Activated naive CD4-positive, alpha-beta T cell treated with anti-CD3 and anti-CD28 coated beads, Interleukin-2, amount 50 U/mL, for 24 hours (primary cell): ENCODE data around the gene B3GALT4.

Experiments used
- H3K27ac Mint-ChIP-seq: one replicate; pipeline ENCODE4 v1.8.0; 2021; ENCODE audit warnings: mild to moderate bottlenecking, mixed read lengths
- H3K27me3 Mint-ChIP-seq: one replicate; pipeline ENCODE4 v1.8.0; 2021; ENCODE audit warnings: mixed read lengths
- H3K36me3 Mint-ChIP-seq: one replicate; pipeline ENCODE4 v1.8.0; 2021; ENCODE audit warnings: mixed read lengths
- H3K4me1 Mint-ChIP-seq: one replicate; pipeline ENCODE4 v1.8.0; 2021; ENCODE audit warnings: mixed read lengths
- H3K4me3 Mint-ChIP-seq: one replicate; pipeline ENCODE4 v1.8.0; 2021; ENCODE audit warnings: mild to moderate bottlenecking, mixed read lengths
- H3K9me3 Mint-ChIP-seq: one replicate; pipeline ENCODE4 v1.8.0; 2021; ENCODE audit warnings: mixed read lengths

B3GALT4 gene

GRCh38 chr6:33296797-33297405 is 20.0 kb downstream of the B3GALT4 start:
- peaks cover 10% of the 10 kb centered on the region for H3K36me3 Mint-ChIP-seq
- peak overlapping the region; percentile 56 for H3K27ac Mint-ChIP-seq
- H3K4me3 Mint-ChIP-seq: peak overlapping the region; percentile 68
- H3K4me1 Mint-ChIP-seq: peaks cover 27% of the 10 kb centered on the region
- H3K27me3 Mint-ChIP-seq: no peaks in the 10 kb centered on the region
- no peaks in the 10 kb centered on the region for H3K9me3 Mint-ChIP-seq

- Mint-ChIP-seq H3K27me3 (no peaks in the 10 kb centered on the region), H3K27ac (peak overlapping the region; percentile 30), H3K36me3 (peaks cover 10% of the 10 kb centered on the region), H3K9me3 (no peaks in the 10 kb centered on the region), H3K4me3 (peak overlapping the region; percentile 33), H3K4me1 (peaks cover 27% of the 10 kb centered on the region)
Measured at GRCh38 chr6:33297406-33297955, 20.6 kb downstream of the B3GALT4 start.

DNA sequence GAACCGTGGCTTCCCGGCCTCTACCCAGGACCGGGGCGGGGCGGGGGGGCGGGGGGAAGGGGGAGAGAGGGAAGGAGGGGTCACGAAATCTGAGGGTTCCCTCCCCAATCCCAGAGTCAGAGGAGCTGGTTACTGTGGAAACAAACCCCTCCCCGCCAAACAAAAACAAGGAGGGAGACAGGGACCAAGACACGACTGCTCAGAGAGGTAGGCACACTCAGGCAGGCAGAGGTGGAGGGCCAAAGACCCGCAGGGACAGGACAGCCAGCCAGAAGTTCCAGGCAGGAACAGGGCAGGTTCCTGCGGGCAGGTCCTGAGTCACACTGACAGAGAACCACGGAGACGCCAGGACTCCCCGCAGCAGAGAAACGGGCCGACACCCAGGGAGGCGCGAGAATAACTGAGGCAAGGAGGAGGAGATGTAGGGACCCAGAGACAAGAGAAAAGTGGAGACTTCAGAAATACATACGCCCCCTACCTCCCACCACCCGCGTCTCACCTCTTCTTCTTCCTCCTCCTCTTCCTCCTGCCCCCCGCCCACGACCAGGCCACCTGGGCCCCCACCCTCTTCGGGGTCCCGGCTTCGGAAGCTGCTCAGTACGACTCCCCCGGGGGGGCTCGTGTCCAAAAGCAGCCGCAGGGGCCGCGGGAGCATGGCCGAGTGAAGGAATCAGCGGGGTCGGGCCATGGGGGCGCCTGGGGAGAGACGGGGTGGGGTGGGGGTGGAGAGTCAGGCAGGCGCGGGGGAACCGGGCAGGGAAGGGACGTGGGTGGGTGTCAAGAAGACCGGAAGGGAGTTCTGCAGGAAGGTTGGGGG is 21.2 kb downstream of the B3GALT4 start:
- Mint-ChIP-seq H3K4me1 (peaks cover 27% of the 10 kb centered on the region), H3K4me3 (peak overlapping the region; percentile 98), H3K27me3 (no peaks in the 10 kb centered on the region), H3K9me3 (no peaks in the 10 kb centered on the region), H3K27ac (peak overlapping the region; percentile 95), H3K36me3 (peaks cover 10% of the 10 kb centered on the region)

DNA sequence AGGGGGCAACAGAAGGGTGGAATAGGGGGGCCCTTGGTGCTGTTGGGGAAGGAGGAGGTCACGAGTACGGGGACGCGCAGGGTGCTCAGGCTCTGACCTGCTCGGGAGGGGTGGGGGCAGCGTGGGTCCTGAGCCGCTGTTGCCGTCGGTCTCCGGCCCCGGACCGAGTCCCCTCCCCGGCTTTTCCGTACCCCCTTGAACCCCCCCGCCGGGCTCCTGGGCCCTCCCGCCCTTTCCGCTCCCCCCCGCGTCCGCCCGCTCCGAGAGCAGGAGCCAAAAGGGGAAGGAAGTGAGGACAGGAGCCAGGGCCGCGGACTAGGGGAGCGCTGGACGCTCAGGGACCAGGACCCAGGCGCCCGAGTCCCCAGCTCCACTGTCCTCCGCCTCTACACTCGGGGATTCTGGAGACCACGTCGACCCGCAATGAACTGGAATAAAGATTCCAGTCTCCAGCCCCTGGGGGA is 21.9 kb downstream of the B3GALT4 start, which contains the start of gene RGL2:
RGL2 (minus strand) TSS at position 170 of the 464 bp plus-strand sequence. CDS start 332 bp downstream, outside the sequence.
- Mint-ChIP-seq H3K4me1 (peaks cover 32% of the 10 kb centered on the region), H3K36me3 (peaks cover 13% of the 10 kb centered on the region), H3K27me3 (no peaks in the 10 kb centered on the region), H3K9me3 (no peaks in the 10 kb centered on the region), H3K4me3 (peak within 1 kb of the TSS; percentile 98), H3K27ac (peak within 1 kb of the TSS; percentile 98)

DNA sequence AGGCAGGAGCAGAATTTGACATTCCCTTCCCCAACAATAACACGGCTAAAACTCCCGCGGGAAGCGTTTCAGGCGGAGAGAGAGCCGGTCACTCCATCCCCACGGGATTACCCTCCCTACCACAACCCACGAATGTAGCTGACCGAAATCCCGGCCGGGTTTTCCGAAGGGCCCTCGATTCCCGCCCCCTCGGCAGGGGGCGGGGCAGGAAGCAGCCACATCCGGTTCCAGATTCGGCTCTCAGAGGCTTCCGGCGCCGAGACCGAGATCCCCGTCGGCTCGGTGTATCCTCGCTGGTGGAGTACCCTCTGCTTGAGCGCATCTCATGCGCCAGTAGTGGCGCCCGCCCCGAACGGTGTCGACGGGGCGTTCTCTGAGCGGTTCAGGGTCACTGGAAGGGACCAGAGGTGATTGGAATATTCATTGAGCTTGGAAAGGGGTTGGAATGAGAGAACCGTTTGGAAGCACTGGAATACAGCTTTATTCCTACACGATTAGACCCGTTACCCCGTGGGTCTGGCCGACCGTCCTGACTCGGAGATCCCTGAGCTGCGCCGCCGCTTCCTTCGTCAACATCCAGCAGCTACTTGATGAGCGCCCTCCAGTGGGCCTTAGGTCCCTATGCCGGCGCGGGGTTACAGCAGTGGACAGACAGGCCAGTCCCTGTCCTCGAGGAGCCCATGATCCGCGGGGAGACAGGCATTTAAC is 22.5 kb downstream of the B3GALT4 start:
- Mint-ChIP-seq H3K27ac (peak overlapping the region; percentile 98), H3K36me3 (peaks cover 12% of the 10 kb centered on the region), H3K27me3 (no peaks in the 10 kb centered on the region), H3K9me3 (no peaks in the 10 kb centered on the region), H3K4me1 (peaks cover 34% of the 10 kb centered on the region), H3K4me3 (peak overlapping the region; percentile 98)

- Mint-ChIP-seq H3K36me3 (peaks cover 8% of the 10 kb centered on the region), H3K4me3 (no peak overlapping the region), H3K9me3 (no peaks in the 10 kb centered on the region), H3K27ac (no peak overlapping the region), H3K4me1 (peaks cover 43% of the 10 kb centered on the region), H3K27me3 (no peaks in the 10 kb centered on the region)
Measured at GRCh38 chr6:33301877-33302276, 25.0 kb downstream of the B3GALT4 start.

- Mint-ChIP-seq H3K27me3 (no peaks in the 10 kb centered on the region), H3K36me3 (peaks cover 12% of the 10 kb centered on the region), H3K27ac (no peak overlapping the region), H3K4me1 (peaks cover 46% of the 10 kb centered on the region), H3K9me3 (no peaks in the 10 kb centered on the region), H3K4me3 (no peak overlapping the region)
Measured at GRCh38 chr6:33304216-33304615, 27.3 kb downstream of the B3GALT4 start.

DNA sequence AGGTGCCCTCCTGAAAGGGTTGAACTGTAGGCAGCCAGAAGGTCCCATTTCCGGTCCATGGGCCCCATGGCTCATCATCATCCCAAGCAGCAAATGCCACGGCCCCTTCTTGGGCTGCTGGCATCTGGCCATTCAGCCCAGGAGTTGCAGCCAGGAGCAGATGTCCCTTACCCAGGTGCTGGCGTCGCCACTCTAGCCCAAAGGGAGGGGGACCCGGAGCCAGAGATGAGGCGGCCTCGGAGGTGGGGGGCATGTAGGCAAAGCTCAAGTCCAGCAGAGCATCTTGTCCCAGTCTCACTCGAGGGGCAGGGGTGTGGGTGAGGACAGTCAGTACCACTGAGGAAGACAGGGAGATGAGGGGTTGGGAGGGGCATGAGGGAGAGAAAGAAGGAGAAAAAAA is 28.1 kb downstream of the B3GALT4 start:
- H3K27ac Mint-ChIP-seq: no peak overlapping the region
- peaks cover 11% of the 10 kb centered on the region for H3K36me3 Mint-ChIP-seq
- H3K4me1 Mint-ChIP-seq: peaks cover 37% of the 10 kb centered on the region
- no peaks in the 10 kb centered on the region for H3K27me3 Mint-ChIP-seq
- no peaks in the 10 kb centered on the region for H3K9me3 Mint-ChIP-seq
- no peak overlapping the region for H3K4me3 Mint-ChIP-seq

GRCh38 chr6:33306356-33306755 is 29.4 kb downstream of the B3GALT4 start:
- Mint-ChIP-seq H3K27ac (peak overlapping the region; percentile 8), H3K27me3 (no peaks in the 10 kb centered on the region), H3K9me3 (no peaks in the 10 kb centered on the region), H3K4me3 (no peak overlapping the region), H3K36me3 (peaks cover 12% of the 10 kb centered on the region), H3K4me1 (peaks cover 34% of the 10 kb centered on the region)

GRCh38 chr6:33312361-33313104 is 35.6 kb downstream of the B3GALT4 start:
- H3K4me3 Mint-ChIP-seq: peak overlapping the region; percentile 97
- H3K9me3 Mint-ChIP-seq: no peaks in the 10 kb centered on the region
- peaks cover 53% of the 10 kb centered on the region for H3K4me1 Mint-ChIP-seq
- peaks cover 17% of the 10 kb centered on the region for H3K36me3 Mint-ChIP-seq
- H3K27me3 Mint-ChIP-seq: no peaks in the 10 kb centered on the region
- peak overlapping the region; percentile 96 for H3K27ac Mint-ChIP-seq

- H3K27ac Mint-ChIP-seq: peak overlapping the region; percentile 96
- peaks cover 17% of the 10 kb centered on the region for H3K36me3 Mint-ChIP-seq
- peaks cover 54% of the 10 kb centered on the region for H3K4me1 Mint-ChIP-seq
- H3K27me3 Mint-ChIP-seq: no peaks in the 10 kb centered on the region
- peak overlapping the region; percentile 97 for H3K4me3 Mint-ChIP-seq
- no peaks in the 10 kb centered on the region for H3K9me3 Mint-ChIP-seq
Measured at GRCh38 chr6:33313105-33313708, 36.3 kb downstream of the B3GALT4 start.

GRCh38 chr6:33313709-33314514 is 37.0 kb downstream of the B3GALT4 start, which contains the start of gene TAPBP:
Gene TAPBP, minus strand, starts transcription at chr6:33314078. Its CDS starts 37 bp downstream, at chr6:33314041.
- Mint-ChIP-seq H3K4me1 (peaks cover 54% of the 10 kb centered on the region), H3K27ac (peak within 1 kb of the TSS; percentile 96), H3K36me3 (peaks cover 17% of the 10 kb centered on the region)

GRCh38 chr6:33314515-33314942 is 37.6 kb downstream of the B3GALT4 start:
- H3K9me3 Mint-ChIP-seq: no peaks in the 10 kb centered on the region
- H3K36me3 Mint-ChIP-seq: peaks cover 19% of the 10 kb centered on the region
- H3K4me3 Mint-ChIP-seq: peak overlapping the region; percentile 97
- H3K4me1 Mint-ChIP-seq: peaks cover 60% of the 10 kb centered on the region
- H3K27ac Mint-ChIP-seq: peak overlapping the region; percentile 96
- H3K27me3 Mint-ChIP-seq: no peaks in the 10 kb centered on the region

More at GRCh38 chr6:33313709-33314514, 37.0 kb downstream of the B3GALT4 start, which contains the start of gene TAPBP:
- Mint-ChIP-seq H3K9me3 (no peaks in the 10 kb centered on the region), H3K27me3 (no peaks in the 10 kb centered on the region), H3K4me3 (peak within 1 kb of the TSS; percentile 97)
